Superior temporal gyrus (tissue), 1 donor: ENCODE data around the gene EFNA4.
"Not testable (repeated sequence)": the region's sequence is repeated elsewhere in the genome, so short reads cannot be mapped to it uniquely, and the experiment has no call there.

ENCODE experiments used
- DNase-seq: peaks from one replicate; pipeline ENCODE4 v3.0.0-alpha.2; 2016; ENCODE audit errors: extremely low spot score

EFNA4 gene

DNA sequence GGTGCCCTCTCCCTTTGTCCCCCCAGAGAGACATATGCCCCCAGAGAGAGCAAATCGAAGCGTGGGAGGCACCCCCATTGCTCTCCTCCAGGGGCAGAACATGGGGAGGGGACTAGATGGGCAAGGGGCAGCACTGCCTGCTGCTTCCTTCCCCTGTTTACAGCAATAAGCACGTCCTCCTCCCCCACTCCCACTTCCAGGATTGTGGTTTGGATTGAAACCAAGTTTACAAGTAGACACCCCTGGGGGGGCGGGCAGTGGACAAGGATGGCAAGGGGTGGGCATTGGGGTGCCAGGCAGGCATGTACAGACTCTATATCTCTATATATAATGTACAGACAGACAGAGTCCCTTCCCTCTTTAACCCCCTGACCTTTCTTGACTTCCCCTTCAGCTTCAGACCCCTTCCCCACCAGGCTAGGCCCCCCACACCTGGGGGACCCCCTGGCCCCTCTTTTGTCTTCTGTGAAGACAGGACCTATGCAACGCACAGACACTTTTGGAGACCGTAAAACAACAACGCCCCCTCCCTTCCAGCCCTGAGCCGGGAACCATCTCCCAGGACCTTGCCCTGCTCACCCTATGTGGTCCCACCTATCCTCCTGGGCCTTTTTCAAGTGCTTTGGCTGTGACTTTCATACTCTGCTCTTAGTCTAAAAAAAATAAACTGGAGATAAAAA lies 23.5 kb downstream of the EFNA4 start:
- DNase-seq = no peak

GRCh38 chr1:155091071-155092051 lies 27.8 kb downstream of the EFNA4 start:
- DNase-seq = peak; percentile 88

GRCh38 chr1:155092131-155092530 lies 28.6 kb downstream of the EFNA4 start:
- no peak for DNase-seq

- no peak for DNase-seq
Observed at GRCh38 chr1:155092641-155093040, 29.1 kb downstream of the EFNA4 start.

DNA sequence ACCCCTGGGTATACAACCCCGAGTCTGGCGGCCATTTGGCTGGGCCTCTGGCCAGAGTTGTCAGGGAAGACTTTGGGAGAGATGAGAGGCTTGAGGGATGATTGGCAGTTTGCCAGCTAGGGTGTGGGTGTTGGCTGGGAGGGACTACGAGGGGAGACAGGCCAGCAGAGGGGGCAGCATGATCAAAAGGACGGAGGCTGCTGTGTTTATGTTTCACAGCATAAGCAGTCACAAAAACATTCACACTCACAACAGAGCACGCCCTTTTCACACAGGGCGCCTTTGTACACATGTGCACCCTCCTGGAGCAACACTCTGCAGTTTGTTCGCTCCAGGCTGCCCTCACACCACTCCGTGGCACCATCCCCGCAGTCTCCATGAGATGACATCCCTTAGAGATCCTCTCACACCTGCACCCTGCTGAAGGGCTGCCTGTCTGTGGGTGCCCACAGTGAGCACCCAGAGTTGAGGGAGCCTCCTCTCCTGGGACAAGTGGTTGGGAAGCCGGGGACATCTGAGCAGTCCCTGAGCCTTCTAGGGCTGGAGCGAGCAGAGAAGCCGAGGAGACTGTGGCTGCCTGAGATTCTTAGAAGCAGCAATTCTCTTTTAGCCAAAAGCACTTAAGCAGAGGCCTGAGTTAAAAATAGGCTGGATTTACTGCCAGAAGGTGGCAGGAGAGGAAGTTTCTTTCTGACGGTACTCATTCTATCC lies 30.5 kb downstream of the EFNA4 start:
- DNase-seq = peak; percentile 80

DNA sequence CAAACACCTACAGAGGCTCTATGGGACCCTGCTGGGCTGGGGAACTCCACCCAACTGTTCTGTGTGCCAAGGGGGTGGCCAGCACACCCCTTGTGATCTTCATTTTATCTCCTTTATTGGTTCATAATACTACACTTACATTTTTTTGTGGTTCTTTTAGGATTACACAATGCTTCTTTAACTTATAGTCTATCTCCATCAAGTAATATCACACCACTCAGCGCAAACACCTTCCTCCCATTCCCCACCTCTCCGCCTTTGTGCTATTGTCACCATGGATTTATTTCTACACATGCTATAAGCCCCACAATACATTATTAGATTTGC lies 31.0 kb downstream of the EFNA4 start:
- no peak for DNase-seq

DNA sequence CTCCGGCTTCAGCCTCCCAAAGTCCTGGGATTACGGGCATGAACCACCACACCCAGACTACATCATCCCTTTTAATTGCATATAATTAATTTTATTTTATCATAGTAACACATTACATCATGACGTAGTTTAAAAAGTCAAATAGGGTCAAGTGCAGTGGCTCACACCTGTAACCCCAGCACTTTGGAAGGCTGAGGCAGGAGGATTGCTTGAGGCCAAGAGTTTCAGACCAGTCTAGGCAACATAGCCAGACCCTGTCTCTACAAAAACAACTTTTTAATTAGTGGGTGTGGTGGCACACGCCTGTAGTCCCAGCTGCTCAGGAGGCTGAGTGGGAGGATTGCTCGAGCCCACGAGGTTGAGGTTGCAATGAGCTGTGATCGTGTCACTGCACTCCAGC lies 35.8 kb downstream of the EFNA4 start:
- no peak for DNase-seq

GRCh38 chr1:155103325-155103724 lies 39.8 kb downstream of the EFNA4 start:
- no peak for DNase-seq

GRCh38 chr1:155104605-155105534 lies 41.3 kb downstream of the EFNA4 start:
- DNase-seq = no peak

- DNase-seq = no peak
Observed at GRCh38 chr1:155105604-155106011, 42.1 kb downstream of the EFNA4 start.

GRCh38 chr1:155106862-155107261 lies 43.3 kb downstream of the EFNA4 start:
- no peak for DNase-seq

GRCh38 chr1:155107309-155108264 lies 44.0 kb downstream of the EFNA4 start:
- no peak for DNase-seq

DNA sequence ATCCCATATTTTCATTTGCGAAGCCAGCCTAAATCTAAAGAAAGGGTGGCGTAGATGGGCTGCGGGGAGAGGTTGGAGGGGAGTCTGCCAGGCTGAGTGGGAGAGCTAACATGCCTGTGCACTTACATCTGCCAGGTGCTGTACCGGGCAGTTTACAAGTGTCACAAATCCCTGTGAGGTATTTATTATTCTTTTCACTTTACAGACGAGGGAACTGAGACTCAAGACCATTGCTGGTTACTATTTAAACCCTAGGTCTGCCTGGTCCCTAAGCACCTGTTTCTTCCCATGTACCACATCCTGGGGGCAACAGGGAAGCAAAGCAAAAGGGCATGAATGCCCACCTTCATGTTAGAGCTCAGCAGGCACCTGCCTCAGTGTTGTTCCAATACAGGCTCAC lies 44.8 kb downstream of the EFNA4 start:
- DNase-seq = no peak

- DNase-seq = no peak
Observed at GRCh38 chr1:155110381-155110780, 46.8 kb downstream of the EFNA4 start.

- DNase-seq = no peak
Observed at GRCh38 chr1:155110826-155111225, 47.3 kb downstream of the EFNA4 start.

GRCh38 chr1:155113450-155113980 lies 50.0 kb downstream of the EFNA4 start:
- no peak for DNase-seq

GRCh38 chr1:155116113-155116764 lies 52.7 kb downstream of the EFNA4 start:
- DNase-seq = no peak

DNA sequence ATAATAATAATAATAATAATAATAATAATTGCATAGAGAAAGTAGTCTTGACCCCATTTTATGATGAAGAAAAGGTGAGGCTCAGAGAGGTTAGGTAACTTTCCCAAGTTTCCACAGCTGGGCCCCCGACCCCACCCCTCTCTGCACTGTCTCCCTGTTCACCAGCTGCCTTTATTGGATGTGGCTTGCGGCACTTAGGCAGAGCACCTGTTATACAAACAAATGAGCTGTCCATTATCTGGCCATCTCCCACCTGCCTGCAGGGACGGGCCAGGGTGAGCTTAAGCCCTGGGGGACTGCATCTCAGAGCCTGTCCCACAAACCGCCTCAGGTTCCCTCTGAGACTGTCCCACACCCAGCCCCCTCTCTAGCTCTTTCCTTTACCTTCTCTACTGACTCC lies 54.1 kb downstream of the EFNA4 start:
- no peak for DNase-seq

GRCh38 chr1:155118090-155118489 lies 54.5 kb downstream of the EFNA4 start:
- DNase-seq = not testable (repeated sequence)
